Measurements from ENCODE around the gene HDAC4.
A peak's percentile ranks its signal among the peaks of the same experiment; 100 is the strongest.

The HDAC4 gene

GRCh38 chr2:239101807-239102206, 299.0 kb downstream of the HDAC4 start:
- no peak for TF ChIP-seq CTCF (conservative IDR thresholded peaks at IDR 0.05; ENCODE audit: low read length)
- DNase-seq (ENCODE audit: low read depth), result no peak
- no peak overlapping the region for H3K4me3 ChIP-seq (ENCODE audit: low read length)

- H3K4me3 ChIP-seq (ENCODE audit: low read length), result no peak overlapping the region
- no peak for TF ChIP-seq CTCF (conservative IDR thresholded peaks at IDR 0.05; ENCODE audit: low read length)
- no peak for DNase-seq (ENCODE audit: low read depth)
Observed at GRCh38 chr2:239101071-239101470, 299.7 kb downstream of the HDAC4 start.

GRCh38 chr2:239099474-239099873, 301.3 kb downstream of the HDAC4 start:
- no peak for DNase-seq (ENCODE audit: low read depth)
- no peak overlapping the region for H3K4me3 ChIP-seq (ENCODE audit: low read length)
- TF ChIP-seq CTCF (conservative IDR thresholded peaks at IDR 0.05; ENCODE audit: low read length), result no peak

GRCh38 chr2:239098288-239098970, 302.4 kb downstream of the HDAC4 start:
- no peak overlapping the region for H3K4me3 ChIP-seq (ENCODE audit: low read length)
- no peak for TF ChIP-seq CTCF (conservative IDR thresholded peaks at IDR 0.05; ENCODE audit: low read length)
- DNase-seq (ENCODE audit: low read depth), result peak; percentile 72

- no peak for DNase-seq (ENCODE audit: low read depth)
- no peak for TF ChIP-seq CTCF (conservative IDR thresholded peaks at IDR 0.05; ENCODE audit: low read length)
- H3K4me3 ChIP-seq (ENCODE audit: low read length), result no peak overlapping the region
Observed at GRCh38 chr2:239097428-239097696, 303.5 kb downstream of the HDAC4 start.

GRCh38 chr2:239096676-239097427, 304.0 kb downstream of the HDAC4 start:
- no peak overlapping the region for H3K4me3 ChIP-seq (ENCODE audit: low read length)
- DNase-seq (ENCODE audit: low read depth), result no peak
- no peak for TF ChIP-seq CTCF (conservative IDR thresholded peaks at IDR 0.05; ENCODE audit: low read length)

GRCh38 chr2:239095460-239096081, 305.2 kb downstream of the HDAC4 start:
- no peak for DNase-seq (ENCODE audit: low read depth)
- H3K4me3 ChIP-seq (ENCODE audit: low read length), result no peak overlapping the region
- no peak for TF ChIP-seq CTCF (conservative IDR thresholded peaks at IDR 0.05; ENCODE audit: low read length)
